ENCODE measurements around the gene CCDC93. TPM values are rescaled to one million over a fixed set of nuclear protein-coding genes. Genes with fewer than 3 reads are reported as not detected.

Gene CCDC93
- total RNA-seq, 1 donor from 2014 or later = 37.8 TPM

DNA sequence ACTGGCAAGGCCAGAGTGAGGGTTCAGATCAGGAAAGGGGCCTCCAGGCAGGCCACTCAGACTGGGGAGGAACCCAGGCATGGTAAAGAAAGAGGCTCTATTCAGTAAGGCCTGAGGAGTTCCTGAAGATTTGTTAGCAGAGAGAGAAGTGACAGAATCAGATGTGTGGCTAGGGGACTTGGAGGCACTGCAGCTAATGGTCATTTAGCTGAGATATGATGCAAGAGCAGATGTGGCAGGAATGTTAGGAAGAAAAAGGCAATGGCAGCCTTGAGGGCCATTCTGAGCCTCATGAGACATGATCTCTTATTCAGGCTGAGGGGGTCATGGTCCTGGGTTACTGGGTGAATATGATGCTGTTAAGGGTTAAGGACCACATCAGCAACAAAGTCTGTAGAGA is 73.4 kb downstream of the CCDC93 start:
- H3K36me3 ChIP-seq = peaks cover 100% of the 10 kb centered on the region

GRCh38 chr2:117938611-117939010 is 75.3 kb downstream of the CCDC93 start:
- Histone ChIP-seq H3K9me3 (no peaks in the 10 kb centered on the region), H3K36me3 (peaks cover 100% of the 10 kb centered on the region), H3K4me3 (no peak overlapping the region), H3K27me3 (no peaks in the 10 kb centered on the region), H3K4me1 (no peaks in the 10 kb centered on the region), H3K27ac (no peak overlapping the region)
- intact Hi-C loops (cut with DNase I) = no loop called here
- ATAC-seq (no peak), DNase-seq (no peak)
- TF ChIP-seq CTCF (IDR thresholded peaks at IDR 0.05) = no peak

More for the DNA sequence above, 73.4 kb downstream of the CCDC93 start:
- no peak overlapping the region for H3K4me3 ChIP-seq
- no peaks in the 10 kb centered on the region for H3K9me3 ChIP-seq
- no peaks in the 10 kb centered on the region for H3K27me3 ChIP-seq
- DNase-seq (no peak), ATAC-seq (no peak)
- intact Hi-C loops (cut with DNase I) = no loop called here
- no peaks in the 10 kb centered on the region for H3K4me1 ChIP-seq
- H3K27ac ChIP-seq = no peak overlapping the region
- TF ChIP-seq CTCF (IDR thresholded peaks at IDR 0.05) = no peak

GRCh38 chr2:117936871-117937428 is 76.9 kb downstream of the CCDC93 start:
- Histone ChIP-seq H3K27ac (no peak overlapping the region), H3K4me1 (no peaks in the 10 kb centered on the region), H3K27me3 (no peaks in the 10 kb centered on the region), H3K4me3 (no peak overlapping the region), H3K36me3 (peaks cover 98% of the 10 kb centered on the region), H3K9me3 (no peaks in the 10 kb centered on the region)
- DNase-seq (no peak), ATAC-seq (no peak)
- intact Hi-C loops (cut with DNase I) = no loop called here
- TF ChIP-seq CTCF (IDR thresholded peaks at IDR 0.05) = no peak

GRCh38 chr2:117935954-117936353 is 77.9 kb downstream of the CCDC93 start:
- intact Hi-C loops (cut with DNase I) = no loop called here
- Histone ChIP-seq H3K27ac (no peak overlapping the region), H3K4me3 (no peak overlapping the region), H3K9me3 (no peaks in the 10 kb centered on the region), H3K36me3 (peaks cover 94% of the 10 kb centered on the region), H3K27me3 (no peaks in the 10 kb centered on the region), H3K4me1 (no peaks in the 10 kb centered on the region)
- ATAC-seq (no peak), DNase-seq (no peak)
- TF ChIP-seq CTCF (IDR thresholded peaks at IDR 0.05) = no peak

DNA sequence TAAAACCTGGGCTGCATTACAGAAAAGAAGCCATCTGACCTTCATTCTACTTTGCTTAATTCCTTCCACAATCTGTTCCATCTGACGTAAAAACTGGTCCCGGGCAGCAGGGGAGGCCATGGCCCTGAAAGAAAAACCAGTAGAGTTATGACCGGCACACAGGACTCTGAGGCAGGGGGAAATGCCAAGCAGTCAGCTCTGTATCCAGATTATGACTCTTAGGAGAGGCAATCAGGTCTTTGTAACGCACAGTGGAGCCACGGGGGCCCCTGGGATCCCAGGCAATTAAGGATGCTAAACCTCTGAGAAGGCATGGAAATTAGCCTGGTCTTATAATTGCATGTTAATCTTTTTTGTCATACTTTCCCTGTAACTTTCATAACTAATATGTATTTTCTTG is 78.4 kb downstream of the CCDC93 start:
- Histone ChIP-seq H3K9me3 (no peaks in the 10 kb centered on the region), H3K36me3 (peaks cover 94% of the 10 kb centered on the region), H3K4me1 (no peaks in the 10 kb centered on the region), H3K4me3 (no peak overlapping the region), H3K27me3 (no peaks in the 10 kb centered on the region), H3K27ac (no peak overlapping the region)
- TF ChIP-seq CTCF (IDR thresholded peaks at IDR 0.05) = no peak
- intact Hi-C loops (cut with DNase I) = no loop called here
- DNase-seq (no peak), ATAC-seq (no peak)

DNA sequence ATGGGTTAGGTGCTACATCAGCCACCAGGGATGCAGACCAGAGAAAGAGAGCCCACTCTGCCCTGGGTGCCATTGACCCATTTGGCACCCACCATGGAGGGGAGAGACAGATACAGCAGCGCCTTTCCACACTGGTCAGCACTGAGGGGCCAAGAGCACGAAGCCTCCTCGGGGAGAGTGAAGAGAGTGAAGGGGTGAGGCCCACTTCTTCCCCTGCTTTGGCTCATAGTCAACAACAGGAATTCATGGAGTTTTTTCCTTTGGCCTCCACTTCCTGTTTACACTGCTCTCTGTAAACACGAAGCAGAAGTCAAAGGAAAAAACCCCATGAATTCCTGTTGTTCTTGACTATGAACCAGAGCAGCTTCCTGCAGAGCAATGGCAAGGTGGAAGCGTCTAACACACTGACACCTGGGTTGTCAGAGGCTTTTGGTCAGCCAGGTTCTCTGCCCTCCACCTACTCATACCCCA is 80.0 kb downstream of the CCDC93 start:
- Histone ChIP-seq H3K9me3 (no peaks in the 10 kb centered on the region), H3K27ac (no peak overlapping the region), H3K27me3 (no peaks in the 10 kb centered on the region), H3K4me1 (no peaks in the 10 kb centered on the region), H3K36me3 (peaks cover 91% of the 10 kb centered on the region), H3K4me3 (no peak overlapping the region)
- intact Hi-C loops (cut with DNase I) = no loop called here
- ATAC-seq = peak; percentile 19
- no peak for TF ChIP-seq CTCF (IDR thresholded peaks at IDR 0.05)
- no peak for DNase-seq
